GM10266 (cell line): ENCODE measurements around the gene FNDC10.

Experiments used
- DNase-seq: peaks from one replicate; pipeline ENCODE4 v3.0.0; 2012; ENCODE audit errors: extremely low spot score
- CTCF ChIP-seq: IDR thresholded peaks from 2 replicates; pipeline ENCODE4 v1.5.1; 2012; ENCODE audit warnings: mild to moderate bottlenecking, low read depth; ENCODE audit not compliant: control insufficient read depth, insufficient read depth; ENCODE audit errors: missing control alignments

The FNDC10 gene

DNA sequence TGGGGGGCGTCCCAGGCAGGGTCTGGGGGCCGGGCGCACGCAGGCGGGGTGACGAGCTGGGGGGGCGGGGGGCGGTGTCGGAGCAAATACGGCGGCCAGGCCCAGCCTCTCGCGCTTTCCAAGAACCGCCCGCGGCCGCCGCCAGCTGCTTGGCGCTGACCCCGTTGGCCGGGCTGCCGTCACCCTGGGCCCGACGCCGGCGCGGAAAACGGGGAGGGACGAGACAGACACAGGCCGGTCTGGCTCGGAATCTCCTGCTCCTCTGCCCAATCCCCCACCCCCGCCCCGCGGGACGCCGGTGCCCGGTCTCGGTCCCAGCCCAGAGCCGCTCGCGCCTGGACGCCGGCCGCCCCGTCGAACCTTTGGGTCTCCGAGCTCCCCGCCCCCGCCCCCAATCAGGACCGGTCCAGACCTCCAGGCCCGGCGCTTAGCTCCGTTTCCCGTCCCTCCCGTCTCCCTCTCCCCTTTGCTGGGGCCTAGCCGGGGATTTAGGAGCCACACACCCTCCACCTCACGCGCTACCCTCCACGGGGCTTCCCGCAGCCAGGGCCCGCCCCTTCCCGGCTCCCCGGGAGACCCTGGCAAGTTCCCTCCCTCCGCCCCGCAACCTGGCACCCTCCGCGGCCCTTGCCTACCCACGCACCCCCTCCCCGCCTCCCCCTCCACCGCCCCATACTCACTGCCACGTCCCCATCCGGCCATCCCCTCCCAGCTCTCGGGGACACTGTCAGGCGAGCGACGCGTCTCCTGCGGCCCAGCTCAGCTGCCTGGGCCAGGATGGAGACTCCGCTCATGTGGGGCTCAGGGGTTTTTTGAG lies 31.2 kb upstream of the FNDC10 start:
- no peak for TF ChIP-seq CTCF
- DNase-seq: no peak

GRCh38 chr1:1630191-1630964 lies 30.4 kb upstream of the FNDC10 start:
- TF ChIP-seq CTCF: peak; percentile 23
- DNase-seq: peak; percentile 100

GRCh38 chr1:1629430-1630190 lies 29.7 kb upstream of the FNDC10 start:
- TF ChIP-seq CTCF: no peak
- peak; percentile 81 for DNase-seq

DNA sequence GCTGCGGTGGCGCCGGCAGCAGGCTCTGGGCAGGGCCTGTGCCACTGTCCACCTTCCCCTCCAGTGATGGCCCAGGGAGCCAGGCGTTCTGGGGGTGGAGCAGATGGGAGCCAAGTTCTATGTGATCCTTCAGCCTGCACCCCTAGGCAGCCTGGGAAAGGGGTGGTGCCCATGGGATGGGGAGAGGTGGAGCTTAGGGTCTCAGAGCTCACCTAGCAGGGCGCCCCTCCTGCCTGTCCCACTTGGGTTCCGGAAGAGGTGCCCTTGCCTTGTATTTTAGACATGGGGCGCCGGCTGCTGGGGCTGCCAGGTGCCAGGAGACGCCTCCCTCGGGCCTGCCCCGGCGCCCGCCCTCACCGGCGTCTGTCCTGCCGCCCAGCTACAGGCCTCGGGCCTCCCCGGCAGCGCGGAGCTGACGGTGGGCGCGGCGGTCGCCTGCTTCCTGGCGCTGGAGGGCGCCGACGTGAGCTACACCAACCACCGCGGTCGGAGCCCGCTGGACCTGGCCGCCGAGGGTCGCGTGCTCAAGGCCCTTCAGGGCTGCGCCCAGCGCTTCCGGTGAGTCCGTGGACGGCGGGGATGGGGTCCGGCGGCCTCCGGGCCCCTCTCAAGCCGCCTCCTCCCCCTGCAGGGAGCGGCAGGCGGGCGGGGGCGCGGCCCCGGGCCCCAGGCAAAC lies 29.0 kb upstream of the FNDC10 start:
- TF ChIP-seq CTCF: no peak
- no peak for DNase-seq

- no peak for TF ChIP-seq CTCF
- DNase-seq: no peak
Observed at GRCh38 chr1:1627829-1628753, 28.2 kb upstream of the FNDC10 start.

DNA sequence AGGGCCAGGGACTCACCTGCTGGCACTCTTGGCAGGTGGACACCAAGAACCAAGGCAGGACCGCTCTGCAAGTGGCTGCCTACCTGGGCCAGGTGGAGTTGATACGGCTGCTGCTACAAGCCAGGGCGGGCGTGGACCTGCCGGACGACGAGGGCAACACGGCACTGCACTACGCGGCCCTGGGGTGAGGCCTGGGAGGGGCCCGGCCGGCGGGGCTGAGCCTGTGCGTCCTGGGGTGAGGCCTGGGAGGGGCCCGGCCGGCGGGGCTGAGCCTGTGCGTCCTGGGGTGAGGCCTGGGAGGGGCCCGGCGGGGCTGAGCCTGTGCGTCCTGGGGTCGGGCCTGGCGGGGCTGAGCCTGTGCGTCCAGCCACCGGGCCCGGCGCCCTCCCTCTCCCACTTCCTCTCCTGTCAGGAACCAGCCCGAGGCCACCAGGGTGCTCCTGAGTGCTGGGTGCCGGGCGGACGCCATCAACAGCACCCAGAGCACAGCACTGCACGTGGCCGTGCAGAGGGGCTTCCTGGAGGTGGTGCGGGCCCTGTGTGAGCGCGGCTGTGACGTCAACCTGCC lies 27.4 kb upstream of the FNDC10 start:
- TF ChIP-seq CTCF: no peak
- DNase-seq: no peak
